ENCODE results near the gene IFT122.

IFT122 gene

GRCh38 chr3:129521611-129522010 is 81.6 kb downstream of the IFT122 start:
- TF ChIP-seq EZH2 (IDR thresholded peaks at IDR 0.05; ENCODE audit: borderline replicate concordance, low read length) (no peak), CTCF (IDR thresholded peaks at IDR 0.05; ENCODE audit: low read length) (no peak)
- H3K9ac ChIP-seq (ENCODE audit: low read length): no peak overlapping the region
- H3K79me2 ChIP-seq (ENCODE audit: insufficient read depth, low read length): no peaks in the 10 kb centered on the region

GRCh38 chr3:129522953-129523352 is 82.9 kb downstream of the IFT122 start:
- Histone ChIP-seq H3K36me3 (ENCODE audit: insufficient read depth, low read length) (no peaks in the 10 kb centered on the region), H3K27ac (ENCODE audit: low read depth, low read length, poor library complexity, severe bottlenecking) (no peak overlapping the region), H3K79me2 (ENCODE audit: insufficient read depth, low read length) (no peaks in the 10 kb centered on the region), H3K4me3 (ENCODE audit: low read depth, low read length, poor library complexity, severe bottlenecking) (no peak overlapping the region), H3K4me1 (ENCODE audit: insufficient read depth, low read length, severe bottlenecking) (peaks cover 11% of the 10 kb centered on the region), H3K4me2 (ENCODE audit: low read length) (no peak overlapping the region), H3K9me3 (ENCODE audit: low read length) (no peaks in the 10 kb centered on the region), H3K9me2 (ENCODE audit: low read depth, low read length) (no peaks in the 10 kb centered on the region), H3F3A (ENCODE audit: insufficient read depth, low read length) (no peaks in the 10 kb centered on the region), H3K27me3 (ENCODE audit: insufficient read depth, low read length) (no peaks in the 10 kb centered on the region), H4K20me1 (ENCODE audit: insufficient read depth, low read length) (no peaks in the 10 kb centered on the region), H3K9ac (ENCODE audit: low read length) (no peak overlapping the region), H2AFZ (ENCODE audit: low read length) (no peak overlapping the region)
- TF ChIP-seq EZH2 (IDR thresholded peaks at IDR 0.05; ENCODE audit: borderline replicate concordance, low read length): no peak
- no peak for TF ChIP-seq CTCF (IDR thresholded peaks at IDR 0.05; ENCODE audit: low read length)

More at GRCh38 chr3:129521611-129522010, 81.6 kb downstream of the IFT122 start:
- Histone ChIP-seq H3K36me3 (ENCODE audit: insufficient read depth, low read length) (no peaks in the 10 kb centered on the region), H2AFZ (ENCODE audit: low read length) (no peak overlapping the region), H3K9me3 (ENCODE audit: low read length) (no peaks in the 10 kb centered on the region), H3K27ac (ENCODE audit: low read depth, low read length, poor library complexity, severe bottlenecking) (no peak overlapping the region), H3F3A (ENCODE audit: insufficient read depth, low read length) (no peaks in the 10 kb centered on the region), H4K20me1 (ENCODE audit: insufficient read depth, low read length) (no peaks in the 10 kb centered on the region), H3K9me2 (ENCODE audit: low read depth, low read length) (no peaks in the 10 kb centered on the region), H3K27me3 (ENCODE audit: insufficient read depth, low read length) (no peaks in the 10 kb centered on the region), H3K4me3 (ENCODE audit: low read depth, low read length, poor library complexity, severe bottlenecking) (no peak overlapping the region), H3K4me1 (ENCODE audit: insufficient read depth, low read length, severe bottlenecking) (peaks cover 11% of the 10 kb centered on the region), H3K4me2 (ENCODE audit: low read length) (no peak overlapping the region)

- Histone ChIP-seq H3K9me2 (ENCODE audit: low read depth, low read length) (no peaks in the 10 kb centered on the region), H4K20me1 (ENCODE audit: insufficient read depth, low read length) (no peaks in the 10 kb centered on the region), H3F3A (ENCODE audit: insufficient read depth, low read length) (no peaks in the 10 kb centered on the region), H3K9me3 (ENCODE audit: low read length) (no peaks in the 10 kb centered on the region), H3K79me2 (ENCODE audit: insufficient read depth, low read length) (no peaks in the 10 kb centered on the region), H3K27me3 (ENCODE audit: insufficient read depth, low read length) (no peaks in the 10 kb centered on the region), H2AFZ (ENCODE audit: low read length) (no peak overlapping the region), H3K4me2 (ENCODE audit: low read length) (no peak overlapping the region), H3K36me3 (ENCODE audit: insufficient read depth, low read length) (no peaks in the 10 kb centered on the region), H3K9ac (ENCODE audit: low read length) (no peak overlapping the region), H3K4me1 (ENCODE audit: insufficient read depth, low read length, severe bottlenecking) (peaks cover 11% of the 10 kb centered on the region), H3K27ac (ENCODE audit: low read depth, low read length, poor library complexity, severe bottlenecking) (no peak overlapping the region), H3K4me3 (ENCODE audit: low read depth, low read length, poor library complexity, severe bottlenecking) (no peak overlapping the region)
- no peak for TF ChIP-seq EZH2 (IDR thresholded peaks at IDR 0.05; ENCODE audit: borderline replicate concordance, low read length)
- no peak for TF ChIP-seq CTCF (IDR thresholded peaks at IDR 0.05; ENCODE audit: low read length)
Observed at GRCh38 chr3:129524081-129524480, 84.1 kb downstream of the IFT122 start.
